Activated CD8-positive, alpha-beta memory T cell treated with anti-CD3 and anti-CD28 coated beads, Interleukin-2, amount 50 U/mL, for 1 hour (primary cell): ENCODE results near the gene HBB.

ENCODE experiments used
- DNase-seq: peaks from one replicate; pipeline ENCODE4 v3.0.0-alpha.2; 2020; ENCODE audit errors: extremely low read depth

Gene HBB

DNA sequence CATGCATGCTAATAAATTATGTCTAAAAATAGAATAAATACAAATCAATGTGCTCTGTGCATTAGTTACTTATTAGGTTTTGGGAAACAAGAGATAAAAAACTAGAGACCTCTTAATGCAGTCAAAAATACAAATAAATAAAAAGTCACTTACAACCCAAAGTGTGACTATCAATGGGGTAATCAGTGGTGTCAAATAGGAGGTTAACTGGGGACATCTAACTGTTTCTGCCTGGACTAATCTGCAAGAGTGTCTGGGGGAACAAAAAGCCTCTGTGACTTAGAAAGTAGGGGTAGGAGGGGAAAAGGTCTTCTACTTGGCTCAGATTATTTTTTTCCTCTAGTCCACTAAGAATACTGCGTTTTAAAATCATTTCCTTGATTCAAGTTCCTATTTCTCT is 810 bp upstream of the HBB start:
- no peak for DNase-seq

DNA sequence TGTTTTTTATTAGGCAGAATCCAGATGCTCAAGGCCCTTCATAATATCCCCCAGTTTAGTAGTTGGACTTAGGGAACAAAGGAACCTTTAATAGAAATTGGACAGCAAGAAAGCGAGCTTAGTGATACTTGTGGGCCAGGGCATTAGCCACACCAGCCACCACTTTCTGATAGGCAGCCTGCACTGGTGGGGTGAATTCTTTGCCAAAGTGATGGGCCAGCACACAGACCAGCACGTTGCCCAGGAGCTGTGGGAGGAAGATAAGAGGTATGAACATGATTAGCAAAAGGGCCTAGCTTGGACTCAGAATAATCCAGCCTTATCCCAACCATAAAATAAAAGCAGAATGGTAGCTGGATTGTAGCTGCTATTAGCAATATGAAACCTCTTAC is 1.4 kb downstream of the HBB start:
- no peak for DNase-seq

DNA sequence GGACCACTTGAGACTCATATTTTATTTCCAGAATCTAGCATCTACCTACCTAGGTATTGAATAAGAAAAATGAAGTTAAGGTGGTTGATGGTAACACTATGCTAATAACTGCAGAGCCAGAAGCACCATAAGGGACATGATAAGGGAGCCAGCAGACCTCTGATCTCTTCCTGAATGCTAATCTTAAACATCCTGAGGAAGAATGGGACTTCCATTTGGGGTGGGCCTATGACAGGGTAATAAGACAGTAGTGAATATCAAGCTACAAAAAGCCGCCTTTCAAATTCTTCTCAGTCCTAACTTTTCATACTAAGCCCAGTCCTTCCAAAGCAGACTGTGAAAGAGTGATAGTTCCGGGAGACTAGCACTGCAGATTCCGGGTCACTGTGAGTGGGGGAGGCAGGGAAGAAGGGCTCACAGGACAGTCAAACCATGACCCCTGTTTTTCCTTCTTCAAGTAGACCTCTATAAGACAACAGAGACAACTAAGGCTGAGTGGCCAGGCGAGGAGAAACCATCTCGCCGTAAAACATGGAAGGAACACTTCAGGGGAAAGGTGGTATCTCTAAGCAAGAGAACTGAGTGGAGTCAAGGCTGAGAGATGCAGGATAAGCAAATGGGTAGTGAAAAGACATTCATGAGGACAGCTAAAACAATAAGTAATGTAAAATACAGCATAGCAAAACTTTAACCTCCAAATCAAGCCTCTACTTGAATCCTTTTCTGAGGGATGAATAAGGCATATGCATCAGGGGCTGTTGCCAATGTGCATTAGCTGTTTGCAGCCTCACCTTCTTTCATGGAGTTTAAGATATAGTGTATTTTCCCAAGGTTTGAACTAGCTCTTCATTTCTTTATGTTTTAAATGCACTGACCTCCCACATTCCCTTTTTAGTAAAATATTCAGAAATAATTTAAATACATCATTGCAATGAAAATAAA is 2.1 kb downstream of the HBB start:
- DNase-seq, result no peak

DNA sequence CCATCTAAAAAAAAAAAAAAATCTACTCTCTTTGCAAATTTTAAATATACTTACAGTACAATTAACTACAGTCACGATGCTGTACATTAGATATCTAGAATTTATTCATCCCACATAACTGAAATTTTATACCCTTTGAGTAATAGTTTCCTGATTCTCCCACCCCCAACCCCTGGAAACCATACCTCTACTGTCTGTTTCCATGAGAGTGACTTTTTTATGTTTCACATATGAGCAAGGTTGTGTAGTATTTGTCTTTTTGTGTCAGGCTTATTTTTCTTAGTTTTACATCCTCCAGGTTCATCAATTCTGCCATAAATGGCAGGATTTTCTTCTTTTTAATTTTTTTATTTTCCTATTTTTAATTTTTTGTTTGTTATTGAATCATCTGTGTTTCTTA is 3.2 kb downstream of the HBB start:
- no peak for DNase-seq

DNA sequence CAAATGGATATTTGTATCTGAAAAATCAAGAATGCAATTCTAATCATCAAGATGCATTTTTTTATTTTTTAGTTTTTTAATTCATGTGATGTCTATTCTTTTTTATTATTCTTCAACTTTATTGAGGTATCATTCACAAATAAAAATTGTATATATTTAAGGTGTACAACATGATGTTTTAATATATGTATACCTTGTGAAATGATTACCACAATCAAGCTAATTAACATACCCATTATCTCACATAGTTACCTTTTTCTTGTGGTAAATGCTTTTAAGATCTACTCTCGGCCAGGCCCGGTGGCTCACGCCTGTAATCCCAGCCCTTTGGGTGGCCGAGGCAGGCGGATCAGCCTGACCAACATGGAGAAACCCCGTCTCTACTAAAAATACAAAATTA is 3.7 kb downstream of the HBB start:
- DNase-seq, result no peak

DNA sequence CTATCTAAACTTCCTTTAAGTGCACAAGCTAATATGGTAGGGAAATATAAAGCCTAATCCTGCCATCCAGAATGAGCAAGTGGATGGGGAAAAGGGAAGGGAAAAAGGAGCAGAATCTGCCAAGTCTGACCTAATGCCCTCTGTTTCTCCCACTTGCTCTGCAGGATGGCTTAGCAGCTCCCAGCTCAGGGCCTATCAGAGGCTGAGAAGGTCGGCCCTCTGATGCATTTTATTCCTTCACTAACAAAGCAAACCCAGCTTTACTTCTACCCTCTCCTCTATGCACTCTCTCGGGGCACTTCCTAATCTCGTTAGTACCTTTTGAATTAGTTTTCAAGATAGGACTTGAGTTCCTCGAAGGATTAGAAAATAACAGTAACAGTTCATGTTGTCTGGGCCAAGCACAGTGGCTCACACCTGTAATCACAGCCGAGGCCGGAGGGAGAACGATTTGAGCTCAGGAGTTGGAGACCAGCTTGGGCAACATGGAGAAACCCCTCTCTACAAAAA is 16.4 kb downstream of the HBB start:
- no peak for DNase-seq

DNA sequence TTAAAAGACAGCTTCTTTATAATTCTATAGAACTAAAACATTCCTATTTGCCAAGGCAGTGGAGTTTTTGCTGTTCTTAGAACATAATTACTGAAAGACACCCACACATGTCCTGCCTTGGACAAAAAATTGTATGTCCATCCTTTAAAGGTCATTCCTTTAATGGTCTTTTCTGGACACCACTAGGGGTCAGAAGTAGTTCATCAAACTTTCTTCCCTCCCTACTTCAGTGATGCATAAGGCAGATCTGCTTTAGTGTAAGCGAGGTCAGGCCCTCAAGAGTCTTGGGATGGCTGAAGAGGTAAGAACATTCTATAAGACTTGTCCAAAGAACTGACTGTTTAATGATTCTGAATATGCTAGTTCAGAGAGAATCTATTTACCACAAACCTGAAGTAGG is 22.1 kb downstream of the HBB start:
- DNase-seq, result no peak

DNA sequence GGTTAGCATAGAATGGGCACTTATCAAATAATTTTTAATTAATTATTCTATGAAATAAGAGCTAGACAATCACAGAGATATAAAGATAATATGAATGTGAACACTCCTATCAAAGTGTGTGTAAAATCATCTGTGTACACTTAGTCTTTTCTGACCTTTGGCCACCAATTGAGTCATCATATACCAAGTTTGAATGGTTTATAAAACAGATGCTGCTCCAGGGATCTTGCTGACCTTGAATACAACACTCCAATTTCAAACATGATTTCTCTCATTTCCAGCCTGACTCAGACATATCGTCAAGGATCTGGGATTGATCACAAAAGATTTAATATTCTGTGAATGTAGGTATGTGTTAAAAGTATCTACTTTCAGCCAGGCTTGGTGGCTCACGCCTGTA is 23.5 kb downstream of the HBB start:
- no peak for DNase-seq

DNA sequence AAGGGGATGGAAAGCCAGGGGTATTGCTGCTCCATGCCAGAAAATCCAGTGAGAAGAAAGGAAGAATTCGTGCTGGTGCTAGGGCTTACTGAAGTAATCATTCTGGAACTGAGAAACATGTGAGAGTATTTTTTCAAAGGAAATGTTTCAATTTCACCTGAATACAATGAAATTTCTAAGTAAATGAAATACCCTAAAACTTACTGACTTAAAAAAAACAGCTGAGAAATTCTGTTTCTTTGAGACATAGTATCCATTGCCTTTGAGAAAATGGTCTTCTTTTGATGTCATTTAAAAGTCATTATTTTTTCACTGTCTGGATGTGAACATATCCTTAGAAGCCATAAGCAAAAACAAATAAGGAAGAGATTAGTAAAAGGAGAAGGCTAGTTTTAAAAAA is 26.3 kb downstream of the HBB start, which contains the start of gene OR51V1:
TSS of gene OR51V1 (minus strand) at position 101 of the 400 bp plus-strand sequence. CDS start at position 101, 0 bp downstream.
- no peak for DNase-seq

DNA sequence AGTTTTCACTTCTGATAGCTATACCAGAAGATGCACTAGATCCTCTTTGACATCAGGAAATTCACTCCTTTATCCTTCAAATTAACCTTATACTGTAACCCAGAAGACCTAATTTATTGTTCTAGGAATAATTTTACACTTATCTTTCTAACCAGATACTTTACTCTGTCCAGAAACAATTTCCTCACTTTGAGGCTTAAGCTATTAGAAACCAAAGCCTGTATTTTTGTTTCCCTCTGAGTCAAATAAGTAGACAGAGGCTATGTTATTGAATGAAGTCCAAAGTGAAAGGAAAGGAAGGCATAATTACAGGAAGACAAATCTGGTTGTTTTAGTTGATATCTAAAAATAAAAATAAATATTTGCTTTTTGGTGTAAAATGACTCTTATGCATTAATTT is 28.6 kb downstream of the HBB start:
- no peak for DNase-seq

DNA sequence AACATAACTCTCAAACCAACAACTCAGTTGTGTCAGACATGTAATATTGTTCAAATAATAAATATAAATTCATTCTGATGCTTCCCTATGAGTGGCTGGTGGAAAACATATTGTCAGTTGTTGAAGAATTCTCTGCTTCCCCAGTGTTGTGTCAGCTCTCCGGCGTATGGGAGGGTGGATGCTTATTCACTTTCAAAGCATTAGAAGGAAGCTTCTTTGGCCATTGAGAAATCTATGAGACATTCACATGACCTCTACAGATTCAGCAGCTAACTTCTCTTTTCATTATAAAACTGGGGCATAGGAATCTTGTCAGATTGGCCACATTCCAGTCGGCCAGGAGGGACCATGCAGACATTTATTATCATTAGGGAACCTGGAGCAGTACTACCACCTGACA is 29.3 kb downstream of the HBB start:
- DNase-seq, result no peak

DNA sequence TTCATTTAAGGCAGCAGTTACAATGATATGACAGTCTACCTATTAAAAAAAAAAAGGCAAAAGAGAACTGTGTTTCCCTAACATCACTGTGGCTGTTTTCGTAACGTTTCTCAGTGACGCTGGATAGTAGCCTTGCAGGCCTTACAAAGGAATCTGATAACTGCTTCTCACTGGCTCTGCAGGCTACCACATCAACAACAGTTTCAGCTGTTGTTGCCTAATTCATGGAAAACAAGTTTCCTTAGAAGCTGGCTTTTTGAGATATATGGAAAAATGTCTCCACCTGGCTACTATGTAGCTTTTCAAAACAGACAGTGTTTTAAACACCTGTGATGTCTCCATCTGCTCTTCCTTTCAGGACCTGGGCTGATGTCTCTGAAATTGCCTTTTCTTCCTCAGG is 30.1 kb downstream of the HBB start:
- no peak for DNase-seq

DNA sequence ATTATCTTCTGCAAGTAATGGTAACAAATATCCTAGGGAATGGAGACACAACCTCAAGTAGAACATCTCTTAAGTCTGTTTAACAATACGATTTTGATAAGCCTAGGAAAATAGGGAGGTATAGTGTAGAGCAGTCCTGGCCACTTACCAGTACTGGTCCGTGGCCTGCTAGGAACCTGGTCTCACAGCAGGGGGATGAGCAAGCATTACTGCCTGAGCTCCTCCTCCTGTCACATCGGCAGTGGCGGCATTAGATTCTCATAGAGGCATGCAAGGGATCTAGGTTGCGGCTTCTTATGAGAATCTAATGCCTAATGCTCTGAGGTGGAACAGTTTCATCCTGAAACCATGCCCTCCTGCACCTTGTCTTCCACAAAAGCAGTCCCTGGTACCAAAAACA is 30.8 kb downstream of the HBB start:
- no peak for DNase-seq

DNA sequence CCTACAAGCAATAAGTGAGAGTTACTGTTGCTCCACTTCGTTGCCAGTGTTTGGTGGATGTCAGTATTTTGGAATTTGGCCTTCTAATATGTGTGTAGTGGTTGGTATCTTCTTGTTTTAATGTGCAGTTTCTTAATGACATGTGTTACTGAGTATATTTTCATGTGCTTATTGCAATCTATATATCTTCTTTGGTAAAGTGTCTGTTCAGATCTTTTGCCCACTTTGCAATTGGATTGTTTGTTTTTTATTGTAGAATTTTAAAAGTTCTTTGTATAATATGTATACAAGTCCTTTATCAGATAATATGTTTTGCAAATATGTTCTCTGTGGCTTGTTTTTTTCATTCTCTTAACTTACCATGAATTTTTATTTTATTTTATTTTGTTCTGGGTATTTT is 34.1 kb downstream of the HBB start:
- no peak for DNase-seq

DNA sequence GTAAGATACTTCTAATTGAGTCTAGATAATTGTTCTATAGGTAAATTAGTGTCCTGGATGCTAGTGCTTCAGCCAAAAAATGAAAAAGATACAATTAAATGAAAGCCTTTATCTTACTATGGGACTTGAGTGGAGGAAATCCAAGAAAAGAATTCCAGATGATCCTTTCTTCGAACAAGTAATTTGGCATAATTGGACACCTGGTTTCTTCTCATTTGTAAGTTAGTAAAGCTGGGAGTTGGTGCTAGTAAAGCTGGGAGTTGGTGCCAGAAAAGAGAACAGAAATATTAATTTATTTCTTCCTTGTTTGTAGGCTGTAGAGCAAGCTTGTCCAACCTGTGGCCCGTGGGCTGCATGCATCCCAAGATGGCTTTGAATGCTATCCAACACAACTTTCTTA is 38.7 kb downstream of the HBB start:
- no peak for DNase-seq

DNA sequence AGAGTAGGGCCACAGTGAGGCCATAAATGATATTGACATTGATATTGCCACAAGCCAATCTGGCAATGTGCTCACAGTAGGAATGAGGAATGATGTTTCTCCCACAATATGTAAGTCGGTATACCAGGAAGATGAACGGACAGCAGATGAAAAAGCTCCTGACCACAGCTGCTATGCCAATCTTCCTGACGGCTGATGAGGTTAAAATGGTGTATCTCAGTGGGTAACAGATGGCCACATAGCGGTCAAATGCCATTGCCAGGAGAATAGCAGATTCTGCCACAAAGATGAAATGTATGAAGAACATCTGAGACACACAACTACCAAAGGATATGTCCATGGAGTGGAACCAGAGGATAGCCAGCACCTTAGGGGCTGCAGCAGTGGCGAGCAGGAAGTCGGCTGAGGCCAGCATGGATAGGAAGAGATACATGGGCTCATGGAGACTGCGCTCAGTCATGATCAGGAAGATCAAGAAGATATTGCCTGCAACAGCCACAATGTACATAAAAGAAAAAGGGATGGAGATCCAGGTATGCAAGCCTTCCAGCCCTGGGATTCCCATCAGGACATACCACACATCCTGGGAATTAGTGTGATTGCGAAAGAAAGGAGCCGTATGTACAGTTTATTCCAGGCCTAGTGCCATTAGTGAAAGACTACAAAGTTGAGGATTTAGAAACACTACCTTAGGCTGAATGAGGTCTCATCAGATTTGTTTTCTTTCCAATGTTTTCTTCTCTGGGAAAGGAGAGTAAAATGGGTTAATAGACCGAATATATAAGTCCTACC is 48.6 kb downstream of the HBB start:
- no peak for DNase-seq
